Neuron (in vitro differentiated cells): ENCODE results near the gene TMEM178B.

Experiments used
- H2AFZ ChIP-seq: one replicate; pipeline ENCODE4 v1.6.1; 2013; ENCODE audit warnings: low read depth, mild to moderate bottlenecking, inconsistent platforms, low read length, moderate library complexity
- H3K27me3 ChIP-seq: one replicate; pipeline ENCODE4 v1.6.1; 2013; ENCODE audit warnings: low read length; ENCODE audit not compliant: insufficient read depth
- H3K36me3 ChIP-seq: one replicate; pipeline ENCODE4 v1.6.1; 2013; ENCODE audit warnings: low read length; ENCODE audit not compliant: insufficient read depth
- H3K4me1 ChIP-seq: one replicate; pipeline ENCODE4 v1.6.1; 2013; ENCODE audit warnings: low read length; ENCODE audit not compliant: insufficient read depth
- H3K4me3 ChIP-seq: 2 replicates; pipeline ENCODE4 v1.5.1; 2013; ENCODE audit warnings: mild to moderate bottlenecking, low read length, moderate library complexity
- H3K9me3 ChIP-seq: one replicate; pipeline ENCODE4 v1.6.1; 2013; ENCODE audit warnings: low read length

TMEM178B gene

GRCh38 chr7:141456298-141456697 is 382.4 kb downstream of the TMEM178B start:
- Histone ChIP-seq H3K27me3 (no peaks in the 10 kb centered on the region), H2AFZ (no peak overlapping the region), H3K9me3 (no peaks in the 10 kb centered on the region), H3K36me3 (no peaks in the 10 kb centered on the region), H3K4me1 (peaks cover 19% of the 10 kb centered on the region), H3K4me3 (no peak overlapping the region)

GRCh38 chr7:141456711-141457110 is 382.8 kb downstream of the TMEM178B start:
- no peak overlapping the region for H3K4me3 ChIP-seq
- H3K4me1 ChIP-seq: peaks cover 23% of the 10 kb centered on the region
- H2AFZ ChIP-seq: no peak overlapping the region
- no peaks in the 10 kb centered on the region for H3K27me3 ChIP-seq
- H3K9me3 ChIP-seq: no peaks in the 10 kb centered on the region
- H3K36me3 ChIP-seq: no peaks in the 10 kb centered on the region

- no peaks in the 10 kb centered on the region for H3K9me3 ChIP-seq
- peaks cover 38% of the 10 kb centered on the region for H3K4me1 ChIP-seq
- H3K4me3 ChIP-seq: no peak overlapping the region
- no peaks in the 10 kb centered on the region for H3K36me3 ChIP-seq
- H2AFZ ChIP-seq: no peak overlapping the region
- H3K27me3 ChIP-seq: no peaks in the 10 kb centered on the region
Observed at GRCh38 chr7:141460781-141461715, 387.2 kb downstream of the TMEM178B start.

DNA sequence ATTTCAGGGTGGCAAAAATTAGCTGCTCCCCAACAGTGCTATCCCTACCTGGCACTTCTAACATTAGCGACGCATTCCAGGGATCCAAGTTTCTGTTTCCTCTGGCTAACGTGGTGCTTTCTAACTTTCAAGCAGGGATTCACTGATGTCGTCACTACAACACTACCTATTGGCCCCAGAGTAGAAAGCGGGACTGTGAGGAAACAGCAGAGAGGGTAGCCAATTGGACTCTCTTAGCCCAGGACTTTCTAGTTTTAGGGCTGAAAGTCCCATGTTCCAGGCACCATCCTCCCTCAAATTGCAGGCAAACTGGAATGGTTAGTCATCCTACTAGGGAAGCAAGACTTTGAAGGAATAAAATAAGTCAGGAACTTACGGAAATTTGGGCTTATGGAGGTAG is 388.1 kb downstream of the TMEM178B start:
- no peaks in the 10 kb centered on the region for H3K27me3 ChIP-seq
- H3K36me3 ChIP-seq: no peaks in the 10 kb centered on the region
- H3K4me3 ChIP-seq: no peak overlapping the region
- H3K9me3 ChIP-seq: no peaks in the 10 kb centered on the region
- H2AFZ ChIP-seq: no peak overlapping the region
- peaks cover 38% of the 10 kb centered on the region for H3K4me1 ChIP-seq

DNA sequence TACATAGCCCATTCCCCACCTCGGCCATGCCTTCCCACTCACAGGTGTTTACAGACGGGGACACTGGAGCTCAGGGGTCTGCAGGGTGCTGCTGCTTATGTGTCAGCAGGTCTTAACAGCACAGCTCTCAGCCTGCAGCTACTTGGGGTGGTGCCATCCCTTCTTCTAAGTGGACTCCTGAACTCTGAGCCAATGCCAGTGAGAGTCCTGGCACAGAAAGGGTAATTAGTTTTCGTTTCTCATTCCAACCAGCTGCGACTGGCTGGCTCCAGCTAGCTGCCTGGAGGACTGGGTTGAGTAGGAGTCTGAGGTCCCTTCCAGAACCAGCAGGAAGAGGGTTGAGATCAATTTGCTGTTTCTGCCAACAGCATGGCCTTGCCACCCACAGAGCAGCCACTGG is 389.1 kb downstream of the TMEM178B start:
- Histone ChIP-seq H2AFZ (no peak overlapping the region), H3K4me3 (no peak overlapping the region), H3K9me3 (no peaks in the 10 kb centered on the region), H3K4me1 (peaks cover 38% of the 10 kb centered on the region), H3K36me3 (no peaks in the 10 kb centered on the region), H3K27me3 (no peaks in the 10 kb centered on the region)

DNA sequence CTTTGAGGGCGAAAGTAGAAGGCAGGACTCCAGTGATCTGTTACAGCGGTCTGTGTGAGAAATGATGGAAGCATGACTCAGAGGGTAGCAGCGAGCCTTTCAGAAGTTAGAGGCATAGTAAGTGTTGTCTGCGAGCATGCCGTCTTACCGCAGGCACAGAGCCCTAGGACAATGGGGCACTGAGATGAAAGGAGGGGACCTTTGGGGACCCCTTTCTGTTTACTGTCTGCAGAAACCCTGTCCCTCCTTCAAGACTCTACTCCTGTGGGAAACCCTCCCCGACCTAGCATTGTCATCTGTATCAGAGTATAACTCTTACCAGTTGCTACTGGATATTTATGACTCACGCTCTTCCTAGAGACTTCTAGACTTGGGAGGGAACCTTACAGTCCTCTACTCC is 390.1 kb downstream of the TMEM178B start:
- no peak overlapping the region for H3K4me3 ChIP-seq
- H3K27me3 ChIP-seq: no peaks in the 10 kb centered on the region
- H3K4me1 ChIP-seq: peaks cover 38% of the 10 kb centered on the region
- H3K9me3 ChIP-seq: no peaks in the 10 kb centered on the region
- no peaks in the 10 kb centered on the region for H3K36me3 ChIP-seq
- H2AFZ ChIP-seq: no peak overlapping the region

DNA sequence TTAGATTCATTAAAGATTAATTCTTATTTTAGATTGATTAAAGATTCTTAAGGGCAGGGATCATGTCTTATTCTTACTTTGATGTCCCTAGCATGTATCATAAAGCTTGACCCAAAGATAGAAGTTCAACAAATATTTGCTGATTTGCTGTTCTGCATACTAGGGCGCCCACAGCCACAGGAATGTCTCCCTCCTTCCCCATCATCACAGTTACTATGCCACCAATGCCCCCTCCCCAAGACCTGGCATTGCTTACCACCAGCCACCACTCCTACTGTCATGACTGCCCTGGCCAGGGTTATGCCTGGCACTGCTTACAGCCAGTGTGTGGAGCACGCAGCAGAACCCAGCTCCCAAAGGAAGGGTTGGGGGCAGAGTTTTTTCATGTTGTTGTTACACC is 390.7 kb downstream of the TMEM178B start:
- H3K27me3 ChIP-seq: no peaks in the 10 kb centered on the region

DNA sequence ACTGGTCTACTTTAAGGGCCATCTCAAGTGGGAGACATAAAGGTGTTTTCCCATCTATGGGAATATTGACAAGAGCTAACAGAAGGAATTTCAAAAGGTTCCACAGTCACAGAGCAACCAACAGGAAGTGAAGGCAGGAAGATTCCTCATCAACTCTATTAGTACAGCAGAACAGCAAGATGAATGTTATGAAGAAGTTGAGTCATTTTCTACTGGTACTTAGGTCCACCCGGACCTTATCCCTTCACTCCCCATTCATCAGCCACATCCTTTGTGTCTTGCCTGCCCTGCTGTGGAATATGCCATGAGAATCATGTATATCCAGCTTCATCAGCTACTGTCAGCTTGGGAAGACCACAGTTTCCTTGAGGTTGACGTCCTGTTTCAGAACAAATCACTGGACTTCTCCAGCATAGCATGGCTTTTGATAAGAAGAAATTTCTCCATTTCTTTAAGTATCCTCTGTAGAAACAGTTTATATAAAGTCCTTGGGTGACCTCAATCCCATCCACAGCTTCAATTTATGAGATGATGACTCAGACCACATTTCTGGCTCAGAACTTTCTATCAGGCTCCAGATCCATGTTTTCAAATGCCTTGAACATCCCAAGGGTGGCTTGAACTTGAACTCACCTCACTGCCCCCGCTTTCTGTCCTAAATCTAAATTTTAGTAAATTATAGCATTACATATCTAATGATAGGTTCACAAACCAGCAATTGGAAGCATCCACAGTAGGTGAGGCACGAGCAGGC is 392.5 kb downstream of the TMEM178B start:
- Histone ChIP-seq H2AFZ (no peak overlapping the region), H3K4me3 (no peak overlapping the region), H3K27me3 (no peaks in the 10 kb centered on the region), H3K36me3 (no peaks in the 10 kb centered on the region), H3K9me3 (no peaks in the 10 kb centered on the region), H3K4me1 (peaks cover 19% of the 10 kb centered on the region)

More for the DNA sequence above, 390.7 kb downstream of the TMEM178B start:
- Histone ChIP-seq H2AFZ (no peak overlapping the region), H3K4me3 (no peak overlapping the region), H3K9me3 (no peaks in the 10 kb centered on the region), H3K4me1 (peaks cover 37% of the 10 kb centered on the region), H3K36me3 (no peaks in the 10 kb centered on the region)

GRCh38 chr7:141468341-141468740 is 394.5 kb downstream of the TMEM178B start:
- Histone ChIP-seq H2AFZ (no peak overlapping the region), H3K27me3 (no peaks in the 10 kb centered on the region), H3K36me3 (no peaks in the 10 kb centered on the region), H3K9me3 (no peaks in the 10 kb centered on the region), H3K4me3 (no peak overlapping the region), H3K4me1 (peaks cover 8% of the 10 kb centered on the region)

GRCh38 chr7:141475679-141476078 is 401.8 kb downstream of the TMEM178B start:
- Histone ChIP-seq H3K4me3 (no peak overlapping the region), H3K36me3 (no peaks in the 10 kb centered on the region), H3K27me3 (peaks cover 2% of the 10 kb centered on the region), H3K4me1 (peaks cover 14% of the 10 kb centered on the region), H3K9me3 (no peaks in the 10 kb centered on the region), H2AFZ (no peak overlapping the region)

DNA sequence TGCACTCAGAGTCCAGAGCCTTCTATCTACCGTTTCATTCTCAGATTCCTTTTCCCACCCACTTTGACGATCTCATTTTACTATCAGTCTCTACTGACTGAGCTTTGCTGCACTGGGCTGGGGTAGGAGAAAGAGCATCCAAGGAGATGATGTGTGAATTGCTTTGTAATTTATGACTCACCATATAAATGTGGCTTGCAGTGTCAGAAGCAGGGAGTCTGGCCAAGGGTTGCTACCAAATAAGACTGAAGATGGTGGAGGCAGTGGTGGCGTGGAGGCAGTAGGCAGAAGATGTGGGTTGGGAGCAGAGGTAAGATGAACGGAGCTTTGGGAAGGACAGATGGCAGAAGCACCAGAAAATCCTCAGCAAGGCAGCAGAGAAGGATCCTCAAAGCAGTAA is 404.0 kb downstream of the TMEM178B start:
- H3K9me3 ChIP-seq: no peaks in the 10 kb centered on the region
- no peak overlapping the region for H3K4me3 ChIP-seq
- no peaks in the 10 kb centered on the region for H3K36me3 ChIP-seq
- peaks cover 17% of the 10 kb centered on the region for H3K4me1 ChIP-seq
- no peak overlapping the region for H2AFZ ChIP-seq
- H3K27me3 ChIP-seq: peaks cover 2% of the 10 kb centered on the region

GRCh38 chr7:141478845-141479244 is 405.0 kb downstream of the TMEM178B start:
- H3K36me3 ChIP-seq: no peaks in the 10 kb centered on the region
- H3K9me3 ChIP-seq: no peaks in the 10 kb centered on the region
- H3K4me3 ChIP-seq: no peak overlapping the region
- H3K27me3 ChIP-seq: peaks cover 2% of the 10 kb centered on the region
- H3K4me1 ChIP-seq: peaks cover 17% of the 10 kb centered on the region
- H2AFZ ChIP-seq: no peak overlapping the region

GRCh38 chr7:141480953-141481352 is 407.1 kb downstream of the TMEM178B start:
- Histone ChIP-seq H3K4me3 (no peak overlapping the region), H3K36me3 (no peaks in the 10 kb centered on the region), H2AFZ (no peak overlapping the region), H3K9me3 (no peaks in the 10 kb centered on the region), H3K4me1 (peaks cover 12% of the 10 kb centered on the region), H3K27me3 (peaks cover 2% of the 10 kb centered on the region)
